Stimulated activated CD4-positive, alpha-beta T cell treated with anti-CD3 and anti-CD28 coated beads, Interleukin-1b, Interleukin-23, amount 100 ng/mL, for 1 hour (primary cell): ENCODE results near the gene RBP2.
"Not testable (repeated sequence)": the region's sequence is repeated elsewhere in the genome, so short reads cannot be mapped to it uniquely, and the experiment has no call there.

ENCODE experiments used
- DNase-seq, 2 donors: peaks; one replicate each; pipeline ENCODE4 v3.0.0-alpha.2; 2020; ENCODE audit warnings: low read depth in 2 of 2

RBP2 gene

GRCh38 chr3:139443186-139443585 lies 33.1 kb downstream of the RBP2 start:
- DNase-seq = no peak

GRCh38 chr3:139441656-139442055 lies 34.7 kb downstream of the RBP2 start:
- no peak for DNase-seq

DNA sequence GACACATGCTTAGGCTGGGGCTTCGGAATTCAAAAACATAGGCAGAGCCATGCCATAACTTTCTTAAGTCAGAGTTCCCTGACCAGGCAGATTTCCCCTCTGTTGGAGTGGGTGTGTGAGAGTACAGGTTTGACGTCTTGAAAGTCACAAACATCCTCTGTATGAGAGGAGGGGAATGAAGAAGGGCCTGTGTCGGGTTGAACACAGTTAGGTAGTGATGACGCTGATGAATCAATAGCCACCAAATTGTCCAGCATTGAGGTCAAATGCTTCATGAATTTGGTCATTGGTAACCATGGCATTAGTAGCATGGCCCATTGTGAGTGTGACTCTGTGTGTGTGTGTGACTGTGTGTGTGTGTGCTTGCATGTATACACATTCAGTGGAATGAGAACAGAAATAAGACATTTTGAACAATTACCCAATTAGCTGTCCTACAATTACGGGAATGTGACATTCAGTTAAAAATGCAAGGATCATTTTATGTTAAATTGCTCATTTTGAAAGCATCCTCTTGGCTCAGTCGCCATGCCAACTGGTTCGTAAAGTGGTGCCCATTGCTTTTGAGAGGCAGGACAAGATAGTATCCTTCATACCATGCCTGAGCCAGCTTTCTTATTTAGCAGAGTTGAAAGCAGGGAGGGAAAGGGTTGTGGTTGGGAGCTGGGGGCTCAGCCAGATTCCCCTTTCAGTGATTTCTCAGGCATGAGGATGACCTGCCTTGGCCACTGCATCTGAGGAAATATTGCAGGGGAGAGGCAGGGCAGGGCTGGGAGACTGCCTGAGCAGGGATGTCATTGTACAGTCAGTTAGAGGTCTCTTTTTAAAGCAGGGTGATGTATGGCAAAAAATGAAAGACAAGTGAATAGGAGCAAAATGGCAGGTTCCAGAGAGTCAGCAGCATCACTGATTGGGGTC lies 35.4 kb downstream of the RBP2 start:
- no peak for DNase-seq

- no peak for DNase-seq
Observed at GRCh38 chr3:139439278-139439677, 37.0 kb downstream of the RBP2 start.

GRCh38 chr3:139434764-139435307 lies 41.5 kb downstream of the RBP2 start:
- no peak for DNase-seq

DNA sequence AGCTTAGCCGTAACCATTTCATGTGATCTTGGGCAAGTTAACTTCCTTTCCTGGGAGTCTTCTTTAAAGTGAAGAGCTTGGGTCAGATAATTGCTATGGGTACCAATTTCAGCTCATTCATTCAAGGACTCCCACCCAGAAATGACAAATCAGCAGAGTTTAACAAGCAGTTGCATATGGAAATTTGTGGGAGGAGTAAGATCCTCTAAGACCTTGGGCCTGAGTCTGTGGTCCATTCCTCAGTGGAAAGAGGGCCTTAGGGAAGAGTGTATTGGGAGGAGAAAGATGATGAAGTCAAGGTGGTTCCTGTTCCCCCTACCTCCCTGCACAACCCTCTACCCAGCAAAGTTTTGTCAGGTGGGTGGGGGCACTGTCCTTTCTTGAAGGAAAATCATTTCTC lies 42.1 kb downstream of the RBP2 start:
- no peak for DNase-seq

DNA sequence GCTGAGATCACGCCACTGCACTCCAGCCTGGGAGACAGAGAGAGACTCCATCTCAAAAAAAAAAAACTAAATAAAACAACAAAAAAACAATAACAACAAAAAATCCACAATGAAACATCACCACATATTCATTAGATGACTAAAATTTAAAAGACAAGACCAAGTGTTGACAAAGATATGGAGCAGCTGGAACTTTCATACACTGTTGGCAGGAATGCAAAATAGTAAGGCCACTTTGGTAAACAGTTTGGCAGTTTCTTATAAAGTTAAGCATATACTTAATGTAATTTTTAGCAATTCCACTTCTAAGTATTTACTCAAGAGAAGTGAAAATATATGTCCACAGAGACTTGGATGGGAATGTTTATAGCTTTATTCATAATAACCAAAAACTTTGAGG lies 43.2 kb downstream of the RBP2 start:
- DNase-seq = no peak

DNA sequence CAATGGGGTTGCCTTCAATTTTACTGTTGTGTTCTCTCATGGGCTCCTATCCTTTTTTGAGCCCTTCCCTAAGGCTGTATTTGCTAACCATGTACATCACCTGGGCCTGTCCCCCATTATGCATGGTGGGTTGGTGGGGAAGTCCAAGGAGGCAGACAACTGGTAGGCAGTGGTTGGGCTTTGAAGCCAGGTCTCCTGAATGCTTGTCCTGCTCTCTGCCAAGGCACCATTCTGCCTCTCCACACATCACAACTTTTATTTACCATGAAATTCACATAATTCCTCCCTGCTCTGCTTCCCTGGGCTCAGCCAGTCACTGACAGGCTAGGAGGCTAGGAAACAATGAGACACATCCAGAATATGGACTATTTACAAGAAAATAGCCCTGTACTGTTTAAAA lies 45.8 kb downstream of the RBP2 start:
- no peak for DNase-seq

- DNase-seq = no peak
Observed at GRCh38 chr3:139427283-139428060, 48.8 kb downstream of the RBP2 start.

- DNase-seq = no peak
Observed at GRCh38 chr3:139425745-139426400, 50.4 kb downstream of the RBP2 start.

GRCh38 chr3:139423232-139423631 lies 53.1 kb downstream of the RBP2 start:
- DNase-seq = no peak

GRCh38 chr3:139421460-139421859 lies 54.9 kb downstream of the RBP2 start:
- DNase-seq = no peak

- no peak for DNase-seq
Observed at GRCh38 chr3:139421040-139421439, 55.3 kb downstream of the RBP2 start.

GRCh38 chr3:139418144-139418543 lies 58.2 kb downstream of the RBP2 start:
- no peak for DNase-seq

DNA sequence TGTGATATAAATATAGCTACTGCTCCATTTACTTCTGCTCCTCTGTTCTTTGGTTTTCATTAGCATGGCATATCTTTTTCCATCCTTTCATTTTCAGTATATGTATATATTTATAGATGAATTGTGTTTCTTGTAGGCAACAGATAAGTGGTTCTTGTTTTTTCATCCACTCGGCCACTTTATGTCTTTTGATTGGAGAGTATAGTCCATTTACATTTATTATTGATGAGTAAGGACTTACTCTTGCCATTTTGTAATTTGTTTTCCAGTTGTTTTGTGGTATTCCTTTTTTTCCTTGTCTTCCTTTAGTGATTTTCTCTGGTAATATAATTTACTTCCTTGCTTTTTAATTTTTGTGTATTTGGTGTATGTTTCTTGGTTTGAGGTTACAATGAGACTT lies 60.0 kb downstream of the RBP2 start:
- DNase-seq = no peak

DNA sequence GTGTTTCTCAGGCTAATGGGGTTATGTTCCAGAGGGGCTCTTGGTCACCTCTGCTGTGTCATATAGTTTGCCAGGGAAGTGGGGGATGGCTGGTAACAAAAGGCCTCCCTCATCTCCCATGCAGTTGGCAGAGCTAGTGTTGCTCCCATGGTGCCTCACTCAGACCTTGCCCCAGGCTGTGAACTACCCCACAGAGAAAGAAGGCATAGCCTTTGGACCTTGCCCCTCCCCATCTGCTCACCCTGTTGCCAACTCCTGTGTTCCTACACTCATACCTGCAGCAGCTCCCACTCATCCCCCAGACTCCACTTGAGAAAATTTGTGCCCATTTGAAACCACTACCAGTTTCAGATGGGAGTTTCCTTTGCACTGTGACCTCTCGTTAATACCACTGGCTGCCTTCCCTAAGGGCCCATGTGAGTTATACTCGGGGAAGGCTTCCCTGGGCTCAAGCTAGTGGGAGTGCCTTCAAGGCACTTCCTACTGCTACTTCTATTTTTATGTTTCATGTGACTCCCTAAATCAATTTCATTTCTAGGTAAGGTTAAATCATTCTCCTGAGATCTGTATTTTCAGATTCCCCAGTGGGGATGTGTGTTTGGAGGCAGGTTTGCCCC lies 61.6 kb downstream of the RBP2 start:
- DNase-seq = no peak

DNA sequence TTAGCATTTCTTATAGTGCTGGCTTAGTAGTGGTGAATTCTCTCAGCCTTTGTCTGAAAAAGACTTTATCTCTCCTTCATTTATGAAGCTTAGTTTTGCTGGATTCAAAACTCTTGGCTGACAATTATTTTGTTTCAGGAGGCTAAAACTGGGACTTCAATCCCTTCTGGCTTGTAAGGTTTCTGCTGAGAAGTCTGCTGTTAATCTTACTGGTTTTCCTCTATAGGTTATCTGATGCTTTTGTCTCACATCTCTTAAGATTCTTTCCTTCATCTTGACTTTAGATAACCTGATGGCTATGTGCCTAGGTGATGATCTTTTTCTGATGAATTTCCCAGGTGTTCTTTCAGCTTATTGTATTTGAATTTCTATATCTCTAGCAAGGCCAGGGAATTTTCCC lies 63.4 kb downstream of the RBP2 start:
- DNase-seq = not testable (repeated sequence)
